ENCODE measurements around the gene ALG9.
A peak's percentile ranks its signal among the peaks of the same experiment; 100 is the strongest.

Gene ALG9

DNA sequence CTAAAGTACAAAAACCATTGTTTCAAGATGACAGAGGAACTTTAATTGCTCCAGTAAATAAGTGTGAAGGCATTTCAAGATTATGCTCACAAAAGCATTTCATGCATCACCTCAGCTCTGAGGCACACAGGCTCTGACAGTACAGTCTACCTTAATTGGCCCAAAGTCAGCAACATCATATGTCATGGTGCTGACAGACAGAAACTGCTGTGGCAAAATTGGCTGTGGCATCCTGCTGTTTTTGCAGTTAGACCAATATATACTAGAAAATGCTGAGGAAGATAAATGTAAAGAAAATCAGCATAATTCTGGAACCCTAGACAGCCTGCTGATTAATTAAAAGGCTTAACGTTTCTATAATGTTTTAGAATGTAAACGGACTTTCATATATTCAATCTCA lies 70.2 kb downstream of the ALG9 start:
- TF ChIP-seq EGR1 (IDR thresholded peaks at IDR 0.05) (no peak), CREB1 (IDR thresholded peaks at IDR 0.05; ENCODE audit: low read depth) (no peak), TEAD4 (IDR thresholded peaks at IDR 0.05) (no peak), NFIC (IDR thresholded peaks at IDR 0.05) (no peak), YY1 (IDR thresholded peaks at IDR 0.05; ENCODE audit: low read depth) (no peak)
- TF ChIP-seq, protein P1, sequence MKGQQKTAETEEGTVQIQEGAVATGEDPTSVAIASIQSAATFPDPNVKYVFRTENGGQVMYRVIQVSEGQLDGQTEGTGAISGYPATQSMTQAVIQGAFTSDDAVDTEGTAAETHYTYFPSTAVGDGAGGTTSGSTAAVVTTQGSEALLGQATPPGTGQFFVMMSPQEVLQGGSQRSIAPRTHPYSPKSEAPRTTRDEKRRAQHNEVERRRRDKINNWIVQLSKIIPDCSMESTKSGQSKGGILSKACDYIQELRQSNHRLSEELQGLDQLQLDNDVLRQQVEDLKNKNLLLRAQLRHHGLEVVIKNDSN (IDR thresholded peaks at IDR 0.05), result no peak
- TF ChIP-seq, protein P2, sequence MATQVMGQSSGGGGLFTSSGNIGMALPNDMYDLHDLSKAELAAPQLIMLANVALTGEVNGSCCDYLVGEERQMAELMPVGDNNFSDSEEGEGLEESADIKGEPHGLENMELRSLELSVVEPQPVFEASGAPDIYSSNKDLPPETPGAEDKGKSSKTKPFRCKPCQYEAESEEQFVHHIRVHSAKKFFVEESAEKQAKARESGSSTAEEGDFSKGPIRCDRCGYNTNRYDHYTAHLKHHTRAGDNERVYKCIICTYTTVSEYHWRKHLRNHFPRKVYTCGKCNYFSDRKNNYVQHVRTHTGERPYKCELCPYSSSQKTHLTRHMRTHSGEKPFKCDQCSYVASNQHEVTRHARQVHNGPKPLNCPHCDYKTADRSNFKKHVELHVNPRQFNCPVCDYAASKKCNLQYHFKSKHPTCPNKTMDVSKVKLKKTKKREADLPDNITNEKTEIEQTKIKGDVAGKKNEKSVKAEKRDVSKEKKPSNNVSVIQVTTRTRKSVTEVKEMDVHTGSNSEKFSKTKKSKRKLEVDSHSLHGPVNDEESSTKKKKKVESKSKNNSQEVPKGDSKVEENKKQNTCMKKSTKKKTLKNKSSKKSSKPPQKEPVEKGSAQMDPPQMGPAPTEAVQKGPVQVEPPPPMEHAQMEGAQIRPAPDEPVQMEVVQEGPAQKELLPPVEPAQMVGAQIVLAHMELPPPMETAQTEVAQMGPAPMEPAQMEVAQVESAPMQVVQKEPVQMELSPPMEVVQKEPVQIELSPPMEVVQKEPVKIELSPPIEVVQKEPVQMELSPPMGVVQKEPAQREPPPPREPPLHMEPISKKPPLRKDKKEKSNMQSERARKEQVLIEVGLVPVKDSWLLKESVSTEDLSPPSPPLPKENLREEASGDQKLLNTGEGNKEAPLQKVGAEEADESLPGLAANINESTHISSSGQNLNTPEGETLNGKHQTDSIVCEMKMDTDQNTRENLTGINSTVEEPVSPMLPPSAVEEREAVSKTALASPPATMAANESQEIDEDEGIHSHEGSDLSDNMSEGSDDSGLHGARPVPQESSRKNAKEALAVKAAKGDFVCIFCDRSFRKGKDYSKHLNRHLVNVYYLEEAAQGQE (IDR thresholded peaks at IDR 0.05; ENCODE audit: low read depth), result no peak
- TF ChIP-seq, protein P3, sequence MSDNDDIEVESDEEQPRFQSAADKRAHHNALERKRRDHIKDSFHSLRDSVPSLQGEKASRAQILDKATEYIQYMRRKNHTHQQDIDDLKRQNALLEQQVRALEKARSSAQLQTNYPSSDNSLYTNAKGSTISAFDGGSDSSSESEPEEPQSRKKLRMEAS (IDR thresholded peaks at IDR 0.05), result no peak

DNA sequence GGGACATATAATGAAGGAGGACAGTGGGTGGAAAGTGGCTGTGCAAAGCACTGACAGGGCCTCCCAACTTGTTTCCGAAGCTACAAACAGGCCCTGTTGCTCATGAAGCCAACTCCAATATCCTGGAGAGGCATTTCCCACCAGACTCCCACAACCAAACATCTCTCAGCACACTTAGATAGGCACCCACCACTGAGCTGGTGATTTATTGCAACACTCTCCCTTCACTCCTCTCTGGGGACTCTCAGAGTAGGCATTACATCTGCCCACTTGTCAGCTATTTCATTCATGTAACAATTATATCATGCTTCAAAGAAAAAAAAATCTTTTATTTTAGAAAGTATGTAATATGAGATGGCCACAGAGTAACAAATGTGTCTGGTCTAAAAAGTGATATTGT lies 73.1 kb downstream of the ALG9 start:
- TF ChIP-seq, protein P2 (IDR thresholded peaks at IDR 0.05; ENCODE audit: low read depth), result no peak
- no peak for TF ChIP-seq YY1 (IDR thresholded peaks at IDR 0.05; ENCODE audit: low read depth)

DNA sequence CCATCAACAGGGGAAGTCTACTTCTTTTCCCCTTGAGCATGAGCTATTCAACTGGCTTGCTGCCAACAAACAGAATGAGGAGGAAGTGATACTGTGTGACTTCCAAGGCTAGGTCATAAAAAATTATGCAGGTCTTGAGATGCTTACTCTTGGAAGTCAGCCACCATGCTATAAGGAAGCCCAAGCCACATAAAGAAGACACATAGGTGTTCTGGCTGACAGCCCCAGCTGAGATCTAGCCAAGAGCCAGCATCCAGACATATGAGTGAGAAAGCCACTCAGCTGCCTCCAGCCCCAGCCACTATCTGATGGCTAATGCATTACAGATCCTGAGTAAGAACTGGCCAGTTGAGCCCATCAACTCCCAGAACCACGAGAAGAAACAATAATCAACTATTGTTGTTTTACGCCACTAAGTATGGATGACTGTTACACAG lies 74.2 kb downstream of the ALG9 start:
- TF ChIP-seq TCF12 (IDR thresholded peaks at IDR 0.05; ENCODE audit: low read depth) (no peak), NFIC (IDR thresholded peaks at IDR 0.05) (peak; percentile 70; the same call in 1 of the 2 replicates), EP300 (IDR thresholded peaks at IDR 0.05; ENCODE audit: borderline replicate concordance) (no peak), TEAD4 (IDR thresholded peaks at IDR 0.05) (no peak)
- TF ChIP-seq, protein P2 (IDR thresholded peaks at IDR 0.05; ENCODE audit: low read depth), result no peak
- TF ChIP-seq, protein P1 (IDR thresholded peaks at IDR 0.05), result no peak

DNA sequence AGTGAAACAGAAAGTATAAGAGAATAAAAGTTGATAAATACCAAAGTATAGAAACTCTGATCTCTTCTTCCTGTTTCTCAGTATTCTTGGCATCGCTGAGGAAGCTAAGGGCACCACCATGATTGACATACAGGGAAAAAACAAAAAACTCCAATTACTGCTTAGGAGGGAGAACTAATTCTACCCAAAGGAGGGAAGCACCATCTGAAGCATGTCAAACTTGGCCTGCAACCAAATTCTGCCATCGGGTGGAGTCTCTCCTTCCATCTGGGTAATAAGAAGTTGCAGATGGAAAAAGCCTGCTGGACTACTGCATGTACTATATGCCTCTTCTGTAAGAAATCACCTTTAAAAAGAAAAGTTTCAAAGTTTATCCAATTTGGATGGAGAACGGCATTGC lies 74.7 kb downstream of the ALG9 start:
- TF ChIP-seq FOXM1 (IDR thresholded peaks at IDR 0.05; ENCODE audit: borderline replicate concordance, low read depth), result no peak
- TF ChIP-seq, protein P3 (IDR thresholded peaks at IDR 0.05), result no peak
- TF ChIP-seq, protein P1 (IDR thresholded peaks at IDR 0.05), result no peak
- TF ChIP-seq, protein P2 (IDR thresholded peaks at IDR 0.05; ENCODE audit: low read depth), result no peak
- no peak for TF ChIP-seq ZBTB7A (IDR thresholded peaks at IDR 0.05; ENCODE audit: low read depth)
- no peak for TF ChIP-seq EP300 (IDR thresholded peaks at IDR 0.05; ENCODE audit: borderline replicate concordance)
- TF ChIP-seq CEBPB (IDR thresholded peaks at IDR 0.05), result no peak
- no peak for TF ChIP-seq TCF12 (IDR thresholded peaks at IDR 0.05; ENCODE audit: low read depth)
- TF ChIP-seq YY1 (IDR thresholded peaks at IDR 0.05; ENCODE audit: low read depth), result no peak
- no peak for TF ChIP-seq RAD21 (IDR thresholded peaks at IDR 0.05; ENCODE audit: low read depth)
- no peak for TF ChIP-seq TEAD4 (IDR thresholded peaks at IDR 0.05)
- no peak for TF ChIP-seq EGR1 (IDR thresholded peaks at IDR 0.05)
- no peak for TF ChIP-seq NFIC (IDR thresholded peaks at IDR 0.05)

All from Ishikawa (cell line).